Measurements from ENCODE around the gene TFCP2L1. TPM values are rescaled to one million over a fixed set of nuclear protein-coding genes. Genes with fewer than 3 reads are reported as not detected.

The TFCP2L1 gene
- total and polyA plus RNA-seq, 2 of the 4 experiments (the other 2 are of a cell fraction) = not detected

GRCh38 chr2:121200419-121201315 lies 84.3 kb downstream of the TFCP2L1 start:
- Histone ChIP-seq H4K20me1 (ENCODE audit: insufficient read depth, low read length) (no peaks in the 10 kb centered on the region; the same call in 1 of the 2 replicates), H3K9me3 (ENCODE audit: control insufficient read depth, insufficient read depth, low read length) (no peaks in the 10 kb centered on the region), H3K4me1 (ENCODE audit: control insufficient read depth, insufficient read depth, low read length) (no peaks in the 10 kb centered on the region), H3K36me3 (ENCODE audit: control insufficient read depth, insufficient read depth, low read length) (no peaks in the 10 kb centered on the region), H3K4me3 (ENCODE audit: insufficient read depth, low read depth, low read length) (no peak overlapping the region), H2AK9ac (replicated peaks; ENCODE audit: low read depth, low read length, poor library complexity) (no peak overlapping the region), H3K4ac (ENCODE audit: low read depth, low read length) (no peak overlapping the region), H3K27ac (ENCODE audit: insufficient read depth, low read length) (no peak overlapping the region), H3K4me2 (ENCODE audit: low read depth, low read length) (no peak overlapping the region), H2BK20ac (ENCODE audit: low read depth, low read length) (no peak overlapping the region), H3K9me1 (ENCODE audit: insufficient read depth, low read length) (no peaks in the 10 kb centered on the region), H3K18ac (ENCODE audit: low read depth, low read length) (no peak overlapping the region), H3K27me3 (ENCODE audit: control insufficient read depth, insufficient read depth, low read length) (peaks cover 15% of the 10 kb centered on the region; the same call in 1 of the 2 replicates), H4K8ac (ENCODE audit: low read depth in 2 of 2, low read length in 2 of 2) (no peak overlapping the region), H3K9ac (ENCODE audit: low read depth, low read length) (no peak overlapping the region), H4K5ac (ENCODE audit: low read depth, low read length) (no peak overlapping the region), H3K23ac (ENCODE audit: low read depth, low read length) (no peak overlapping the region), H3K56ac (ENCODE audit: extremely low read depth, insufficient read depth, low read length) (no peak overlapping the region), H3K14ac (replicated peaks; ENCODE audit: low read depth, low read length) (no peak overlapping the region), H3K79me1 (ENCODE audit: low read depth in 1 of 2, low read length in 2 of 2) (no peaks in the 10 kb centered on the region), H2AFZ (replicated peaks; ENCODE audit: low read length, poor library complexity) (no peak overlapping the region), H2BK120ac (ENCODE audit: low read depth, low read length) (no peak overlapping the region), H2BK15ac (ENCODE audit: low read depth, low read length) (no peak overlapping the region), H4K91ac (ENCODE audit: insufficient read depth, low read depth, low read length) (no peak overlapping the region), H2AK5ac (ENCODE audit: low read depth, low read length) (no peak overlapping the region), H2BK5ac (ENCODE audit: low read depth, low read length, poor library complexity, severe bottlenecking) (no peak overlapping the region)
- POLR2A ChIA-PET (ENCODE audit: unreplicated experiment) = no interaction called here
- WGBS, 2 experiments (ENCODE audit: extremely low coverage in 2 of 2, insufficient read length in 1 of 2) = 60% methylated on average over 9 of the region's 14 CpGs; no CpG with 5 or more reads in 1 of the 2 experiments
- intact Hi-C loops (cut with micrococcal nuclease) (no loop called here), in situ Hi-C loops (cut with MboI; ENCODE audit: low sequenced_read_pairs) (no loop called here), dilution Hi-C loops (cut with HindIII; ENCODE audit: low sequenced_read_pairs, unreplicated experiment) (no loop called here)
- DNase-seq = no peak
- CTCF ChIA-PET = no interaction called here
- TF ChIP-seq BHLHE40 (IDR thresholded peaks at IDR 0.05; ENCODE audit: low read depth, low read length) (no peak), RFX5 (IDR thresholded peaks at IDR 0.05; ENCODE audit: low read depth, low read length) (no peak), CEBPB (IDR thresholded peaks at IDR 0.05; ENCODE audit: low read depth, low read length) (no peak), MXI1 (IDR thresholded peaks at IDR 0.05; ENCODE audit: borderline replicate concordance, low read depth, low read length) (no peak), MAFK (IDR thresholded peaks at IDR 0.05; ENCODE audit: low read depth, low read length) (no peak), POLR2A (IDR thresholded peaks at IDR 0.05; ENCODE audit: low read depth, low read length) (no peak), SMC3 (IDR thresholded peaks at IDR 0.05; ENCODE audit: low read depth, low read length) (no peak)
- ATAC-seq (ENCODE audit: low read depth) = no peak
- no TSS peak for BruUV-seq (replicated peaks)
